Ureter (tissue), 1 donor: ENCODE results near the gene FOXE1. TPM values are rescaled to one million over a fixed set of nuclear protein-coding genes. Genes with fewer than 3 reads are reported as not detected.

Experiments
- DNase-seq: peaks from one replicate; pipeline ENCODE4 v3.0.0-alpha.2; 2020; ENCODE audit warnings: low spot score
- total RNA-seq: library from RNA; stranded (reverse); gene quantifications from one replicate; pipeline ENCODE4 v1.2.4, GENCODE V29; 2023
- donor health status: DM: yes; HTN: yes; CAD: no.

Gene FOXE1
- total RNA-seq, 1 donor from 2014 or later: 0.42 TPM

GRCh38 chr9:97848480-97849237, 4.4 kb upstream of the FOXE1 start:
- DNase-seq: no peak

- no peak for DNase-seq
Measured at GRCh38 chr9:97849980-97850379, 3.0 kb upstream of the FOXE1 start.

GRCh38 chr9:97850746-97851445, 2.1 kb upstream of the FOXE1 start:
- DNase-seq: no peak

GRCh38 chr9:97851446-97851883, 1.6 kb upstream of the FOXE1 start:
- DNase-seq: no peak

GRCh38 chr9:97852001-97852398, 1.0 kb upstream of the FOXE1 start:
- DNase-seq: no peak

GRCh38 chr9:97852399-97853055, 499 bp upstream of the FOXE1 start:
- DNase-seq: no peak

- DNase-seq: no peak
Measured at GRCh38 chr9:97853844-97854695, 1.0 kb downstream of the FOXE1 start.

- DNase-seq: no peak
Measured at GRCh38 chr9:97854696-97855485, 1.9 kb downstream of the FOXE1 start.

- no peak for DNase-seq
Measured at GRCh38 chr9:97855486-97855875, 2.5 kb downstream of the FOXE1 start.

GRCh38 chr9:97855899-97856298, 2.9 kb downstream of the FOXE1 start:
- no peak for DNase-seq

- DNase-seq: no peak
Measured at GRCh38 chr9:97856857-97857605, 4.0 kb downstream of the FOXE1 start.

GRCh38 chr9:97857606-97858392, 4.8 kb downstream of the FOXE1 start:
- DNase-seq: no peak

- DNase-seq: no peak
Measured at GRCh38 chr9:97858393-97858713, 5.3 kb downstream of the FOXE1 start.

GRCh38 chr9:97858826-97859225, 5.8 kb downstream of the FOXE1 start:
- DNase-seq: no peak

GRCh38 chr9:97859346-97859745, 6.3 kb downstream of the FOXE1 start:
- DNase-seq: no peak

GRCh38 chr9:97860451-97861147, 7.6 kb downstream of the FOXE1 start:
- no peak for DNase-seq

- DNase-seq: no peak
Measured at GRCh38 chr9:97861148-97861475, 8.1 kb downstream of the FOXE1 start.

GRCh38 chr9:97863314-97863713, 10.3 kb downstream of the FOXE1 start:
- no peak for DNase-seq

- no peak for DNase-seq
Measured at GRCh38 chr9:97864396-97864795, 11.4 kb downstream of the FOXE1 start.
